ENCODE results near the gene IQSEC1. TPM values are rescaled to one million over a fixed set of nuclear protein-coding genes. Genes with fewer than 3 reads are reported as not detected.
A peak's percentile ranks its signal among the peaks of the same experiment; 100 is the strongest.

Gene IQSEC1
- polyA plus RNA-seq, 2 of the 4 experiments (the other 2 are of a cell fraction) = 3.7 to 10.7 TPM

DNA sequence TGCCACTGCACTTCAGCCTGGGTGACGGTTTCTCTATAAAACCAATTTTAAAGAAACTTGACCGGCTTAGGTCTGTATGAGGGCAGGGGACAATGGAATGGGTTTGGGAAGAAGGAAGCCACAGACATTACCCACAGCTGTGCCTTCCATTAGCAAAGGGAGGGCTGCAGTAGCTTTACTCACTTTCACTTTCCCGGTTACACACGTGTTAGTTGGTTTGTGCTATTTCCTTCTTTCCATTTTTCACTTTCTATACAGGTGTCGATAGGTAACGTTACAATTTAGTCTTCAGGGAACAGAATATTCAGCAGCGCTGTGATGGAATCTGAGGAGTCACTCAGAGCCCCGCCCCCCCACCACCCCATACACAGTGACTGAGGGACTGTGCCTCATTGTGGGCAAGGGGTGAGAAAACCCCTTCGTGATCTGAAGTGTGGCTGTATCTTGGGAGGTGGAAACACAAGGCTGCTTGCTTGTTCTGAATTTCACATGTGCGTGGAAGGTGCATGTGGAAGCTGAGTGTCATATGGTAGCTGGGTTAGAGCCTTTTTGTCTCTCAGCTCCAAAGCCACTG is 187.0 kb downstream of the IQSEC1 start:
- FAIRE-seq (no peak), DNase-seq (ENCODE audit: low read depth in 1 of 2, low spot score in 1 of 2) (no peak), ATAC-seq (peak in 1 of 2 experiments; percentile 19; a peak in 1 of 6 replicates)
- POLR2A ChIA-PET = no interaction called here
- H3K9me3 ChIP-seq = no peaks in the 10 kb centered on the region
- no peaks in the 10 kb centered on the region for H3K4me1 ChIP-seq
- CTCF ChIA-PET = interaction anchor here (0.9 to 3.6 kb wide), 3 partner anchors 18 to 109 kb away, joined by 3 to 11 read pairs (median 9); partner anchors contain the start of gene RPL32
- no peak overlapping the region for H3K27ac ChIP-seq
- peak overlapping the region; percentile 34; the same call in 2 of the 3 replicates for H3K4me2 ChIP-seq
- TF ChIP-seq EHMT2 (IDR thresholded peaks at IDR 0.05; ENCODE audit: low read depth) (no peak), JUN (IDR thresholded peaks at IDR 0.05) (no peak), HEYL (CRISPR knock-in tag; IDR thresholded peaks at IDR 0.05) (no peak), KDM1A (IDR thresholded peaks at IDR 0.05; ENCODE audit: low read depth) (no peak), HES2 (IDR thresholded peaks at IDR 0.05) (no peak), EP300 (IDR thresholded peaks at IDR 0.05) (no peak), HOXB5 (CRISPR knock-in tag; IDR thresholded peaks at IDR 0.05) (no peak), HOXB13 (CRISPR knock-in tag; IDR thresholded peaks at IDR 0.05; ENCODE audit: low read depth) (no peak), SMC3 (IDR thresholded peaks at IDR 0.05) (no peak), CHD2 (IDR thresholded peaks at IDR 0.05; ENCODE audit: low read length, partially characterized antibody) (no peak), MYC (IDR thresholded peaks at IDR 0.05; ENCODE audit: borderline replicate concordance, low read length) (no peak), NPAS2 (CRISPR knock-in tag; IDR thresholded peaks at IDR 0.05; ENCODE audit: borderline replicate concordance) (no peak), CTCF (IDR thresholded peaks at IDR 0.05) (no peak), MAZ (IDR thresholded peaks at IDR 0.05; ENCODE audit: borderline replicate concordance, low read depth, low read length) (no peak), CHD4 (IDR thresholded peaks at IDR 0.05; ENCODE audit: borderline replicate concordance) (no peak), NR3C1 (IDR thresholded peaks at IDR 0.05) (no peak)
- TF ChIP-seq, protein P1, sequence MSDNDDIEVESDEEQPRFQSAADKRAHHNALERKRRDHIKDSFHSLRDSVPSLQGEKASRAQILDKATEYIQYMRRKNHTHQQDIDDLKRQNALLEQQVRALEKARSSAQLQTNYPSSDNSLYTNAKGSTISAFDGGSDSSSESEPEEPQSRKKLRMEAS (IDR thresholded peaks at IDR 0.05) = no peak
- no peak overlapping the region for H3K4me3 ChIP-seq
- 46% methylated on average over 10 of the region's 10 CpGs for WGBS (ENCODE audit: missing lambda C conversion rate)

DNA sequence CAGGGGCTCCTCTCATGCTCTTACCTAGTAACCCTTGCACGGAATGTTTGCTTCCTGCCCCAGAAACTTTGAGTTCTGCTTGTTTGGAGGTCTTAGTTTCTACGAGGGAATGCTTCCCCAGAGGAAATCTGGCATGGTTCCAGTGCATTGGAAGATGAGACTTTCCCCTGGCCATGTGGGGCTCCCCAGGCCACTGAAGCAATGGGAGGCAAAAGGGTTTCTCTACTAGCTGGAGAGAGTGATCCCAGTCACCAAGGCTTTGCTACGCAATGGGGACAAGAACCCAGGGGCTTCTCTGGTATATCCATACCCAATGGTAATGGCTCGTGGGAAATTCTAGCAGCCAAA is 187.7 kb downstream of the IQSEC1 start:
- Histone ChIP-seq H3K4me2 (no peak overlapping the region), H3K9me3 (no peaks in the 10 kb centered on the region), H3K27ac (no peak overlapping the region), H3K4me3 (no peak overlapping the region), H3K4me1 (no peaks in the 10 kb centered on the region)
- no peak for DNase-seq (ENCODE audit: low read depth in 1 of 2, low spot score in 1 of 2)
- 70% methylated on average over 4 of the region's 4 CpGs for WGBS (ENCODE audit: missing lambda C conversion rate)
- ChIA-PET POLR2A (no interaction called here), CTCF (interaction anchor here (0.9 to 3.6 kb wide), 5 partner anchors 13 to 110 kb away, joined by 3 to 11 read pairs (median 3); partner anchors contain the start of gene RPL32)
- FAIRE-seq = no peak
- no peak for ATAC-seq
- TF ChIP-seq FOSL2 (IDR thresholded peaks at IDR 0.05) (no peak), FOSL2 (CRISPR knock-in tag; IDR thresholded peaks at IDR 0.05) (no peak), ESRRA (IDR thresholded peaks at IDR 0.05; ENCODE audit: borderline replicate concordance, low read length) (no peak), ELK1 (IDR thresholded peaks at IDR 0.05; ENCODE audit: low read depth, low read length) (no peak), E2F6 (IDR thresholded peaks at IDR 0.05; ENCODE audit: borderline replicate concordance, low read depth) (no peak), GATA3 (IDR thresholded peaks at IDR 0.05; ENCODE audit: borderline replicate concordance) (no peak)

Measured in A549 (cell line).